Lung (tissue), 12 donors: ENCODE data around the gene ARSI. TPM values are rescaled to one million over a fixed set of nuclear protein-coding genes. Genes with fewer than 3 reads are reported as not detected.

Experiments
- ATAC-seq: fragments of 200-7000 bp; cut with Tn5 transposase; one replicate; pipeline ENCODE4 v1.9.1; 2020; ENCODE audit warnings: moderate number of reproducible peaks; ENCODE audit not compliant: insufficient read depth, low FRiP score
- DNase-seq, 3 donors: peaks; one replicate each; pipeline ENCODE4 v3.0.0-alpha.2; 2013 to 2017
- H3K27ac ChIP-seq, 2 donors: one replicate each; pipeline ENCODE4 v1.5.1; 2013; ENCODE audit warnings: mild to moderate bottlenecking in 2 of 2, moderate library complexity in 2 of 2, control low read depth in 1 of 2, inconsistent platforms in 1 of 2, low read depth in 1 of 2, low read length in 1 of 2
- H3K27me3 ChIP-seq, 3 donors: one replicate each; pipeline ENCODE4 v1.5.1; 2013; ENCODE audit warnings: low read length in 2 of 3; ENCODE audit not compliant: control insufficient read depth in 3 of 3, insufficient read depth in 3 of 3
- H3K36me3 ChIP-seq, 4 donors: one replicate each; pipeline ENCODE4 v1.5.1; 2013; ENCODE audit warnings: low read length in 4 of 4, mild to moderate bottlenecking in 1 of 4, moderate library complexity in 1 of 4; ENCODE audit not compliant: control insufficient read depth in 4 of 4, insufficient read depth in 4 of 4
- H3K4me1 ChIP-seq, 5 donors: one replicate each; pipeline ENCODE4 v1.5.1; 2013; ENCODE audit warnings: low read length in 5 of 5, mild to moderate bottlenecking in 2 of 5, moderate library complexity in 1 of 5; ENCODE audit not compliant: control insufficient read depth in 5 of 5, insufficient read depth in 5 of 5
- H3K4me3 ChIP-seq: one replicate; pipeline ENCODE4 v1.5.1; 2013; ENCODE audit warnings: mild to moderate bottlenecking, control low read depth, moderate library complexity
- H3K9ac ChIP-seq, 2 donors: one replicate each; pipeline ENCODE4 v1.5.1; 2013; ENCODE audit warnings: low read length in 2 of 2, control low read depth in 1 of 2; ENCODE audit not compliant: insufficient read depth in 1 of 2
- H3K9me3 ChIP-seq, 4 donors: one replicate each; pipeline ENCODE4 v1.5.1; 2013; ENCODE audit warnings: low read length in 3 of 4, mild to moderate bottlenecking in 1 of 4, moderate library complexity in 1 of 4; ENCODE audit not compliant: control insufficient read depth in 4 of 4, insufficient read depth in 3 of 4
- CTCF ChIP-seq: IDR thresholded peaks from 2 replicates; pipeline ENCODE4 v1.5.1; 2012; ENCODE audit warnings: mild to moderate bottlenecking; ENCODE audit errors: control extremely low read depth, extremely low read depth
- WGBS, 2 donors: extraction: QIAGEN DNeasy Blood & Tissue Kit; methylation state at CpG; one replicate each; pipeline ENCODE4 v1.1.7; 2013; 5-methylcytosine and 5-hydroxymethylcytosine counted together
- polyA plus RNA-seq, 2 donors: library from polyadenylated mRNA; stranded (reverse); fragments of 200-250 nt; gene quantifications; one replicate each; pipeline ENCODE4 v1.2.1, GENCODE V29; 2013
- total RNA-seq, 2 donors: library from RNA; depleted of rRNA in 1 of 2; stranded (reverse); fragments of >200 nt in 1 of 2; gene quantifications; one replicate each; pipeline ENCODE4 v1.2.1, GENCODE V29; 2014 to 2021
- donor health status: control.
- donor health status: control.
- donor health status: Bipolar disorder and iron deficiency.
- donor health status: healthy.
- donor health status: DM: yes; HTN: yes; CAD: no.

The ARSI gene
- total and polyA plus RNA-seq, 4 donors = 0.91 to 15.4 (median 4.1) TPM

GRCh38 chr5:150335778-150336177, 33.1 kb upstream of the ARSI start:
- no peak for TF ChIP-seq CTCF
- Histone ChIP-seq H3K4me1 (peaks cover 0 to 25% (median 0%) of the 10 kb centered on the region in 5 donors), H3K36me3 (no peaks in the 10 kb centered on the region), H3K9me3 (no peaks in the 10 kb centered on the region), H3K4me3 (no peak overlapping the region), H3K27me3 (no peaks in the 10 kb centered on the region), H3K27ac (no peak overlapping the region), H3K9ac (no peak overlapping the region)
- WGBS, 2 donors = 76 to 89% methylated on average over 4 of the region's 4 CpGs
- ATAC-seq (no peak), DNase-seq (no peak)

- ATAC-seq = no peak
- WGBS, 2 donors = 76 to 86% methylated on average over 5 of the region's 5 CpGs
These were observed 30.7 kb upstream of the ARSI start for GRCh38 chr5:150333400-150333799.

GRCh38 chr5:150329881-150330876, 27.5 kb upstream of the ARSI start:
- TF ChIP-seq CTCF = no peak
- no peaks in the 10 kb centered on the region for H3K27me3 ChIP-seq
- WGBS, 2 donors = 77 to 83% methylated on average over 17 of the region's 17 CpGs
- no peaks in the 10 kb centered on the region for H3K9me3 ChIP-seq
- H3K4me3 ChIP-seq = no peak overlapping the region
- ATAC-seq = no peak
- DNase-seq = peak in 2 of 3 donors; percentile 41 to 46
- peaks cover 0 to 61% (median 14%) of the 10 kb centered on the region in 5 donors for H3K4me1 ChIP-seq
- no peak overlapping the region for H3K27ac ChIP-seq
- no peak overlapping the region for H3K9ac ChIP-seq
- no peaks in the 10 kb centered on the region for H3K36me3 ChIP-seq

More at GRCh38 chr5:150333400-150333799, 30.7 kb upstream of the ARSI start:
- TF ChIP-seq CTCF = no peak
- Histone ChIP-seq H3K27ac (no peak overlapping the region), H3K4me1 (peaks cover 0 to 42% (median 8%) of the 10 kb centered on the region in 5 donors), H3K9ac (no peak overlapping the region), H3K27me3 (no peaks in the 10 kb centered on the region), H3K36me3 (no peaks in the 10 kb centered on the region), H3K9me3 (no peaks in the 10 kb centered on the region), H3K4me3 (no peak overlapping the region)
- no peak for DNase-seq
